Activated naive CD4-positive, alpha-beta T cell treated with anti-CD3 and anti-CD28 coated beads, Interleukin-2, amount 50 U/mL, for 16 hours (primary cell): ENCODE data around the gene RFPL3.
"Not testable (repeated sequence)": the region's sequence is repeated elsewhere in the genome, so short reads cannot be mapped to it uniquely, and the experiment has no call there.

Experiments
- DNase-seq: peaks from one replicate; pipeline ENCODE4 v3.0.0-alpha.2; 2020

Gene RFPL3

GRCh38 chr22:32331236-32331917, 26.3 kb upstream of the RFPL3 start:
- no peak for DNase-seq

GRCh38 chr22:32331918-32332725, 25.5 kb upstream of the RFPL3 start:
- no peak for DNase-seq

DNA sequence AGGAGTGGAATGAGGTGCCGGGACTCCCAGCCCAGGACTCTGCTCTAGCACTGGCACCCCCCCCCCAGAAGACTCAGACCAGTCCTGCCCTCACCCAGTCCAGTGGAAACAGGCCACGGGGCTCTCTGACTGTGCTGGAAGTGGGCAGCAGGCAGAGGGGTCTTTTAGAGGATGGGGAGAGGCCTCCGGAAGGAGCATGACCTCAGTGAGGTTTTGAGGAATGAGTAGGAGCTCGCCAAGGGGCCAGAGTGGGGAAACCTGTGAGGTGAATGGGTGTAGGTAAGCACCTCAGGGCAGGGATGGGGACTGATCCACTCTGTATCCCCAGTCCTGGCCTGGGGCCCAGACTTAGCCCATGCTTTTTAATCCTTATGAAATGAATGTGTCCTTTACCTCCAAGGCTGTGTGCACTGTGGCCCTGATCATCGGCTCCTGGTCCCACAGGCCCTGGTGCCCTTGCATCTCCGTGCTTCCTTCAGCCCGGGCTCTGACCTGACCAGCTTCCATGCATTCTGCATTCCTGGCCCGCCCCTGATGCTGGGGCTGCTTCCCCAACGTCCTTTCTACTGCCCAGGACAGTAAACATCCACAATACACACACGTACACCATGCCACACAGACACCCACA, 24.4 kb upstream of the RFPL3 start:
- no peak for DNase-seq

GRCh38 chr22:32333769-32334659, 23.7 kb upstream of the RFPL3 start:
- DNase-seq = no peak

DNA sequence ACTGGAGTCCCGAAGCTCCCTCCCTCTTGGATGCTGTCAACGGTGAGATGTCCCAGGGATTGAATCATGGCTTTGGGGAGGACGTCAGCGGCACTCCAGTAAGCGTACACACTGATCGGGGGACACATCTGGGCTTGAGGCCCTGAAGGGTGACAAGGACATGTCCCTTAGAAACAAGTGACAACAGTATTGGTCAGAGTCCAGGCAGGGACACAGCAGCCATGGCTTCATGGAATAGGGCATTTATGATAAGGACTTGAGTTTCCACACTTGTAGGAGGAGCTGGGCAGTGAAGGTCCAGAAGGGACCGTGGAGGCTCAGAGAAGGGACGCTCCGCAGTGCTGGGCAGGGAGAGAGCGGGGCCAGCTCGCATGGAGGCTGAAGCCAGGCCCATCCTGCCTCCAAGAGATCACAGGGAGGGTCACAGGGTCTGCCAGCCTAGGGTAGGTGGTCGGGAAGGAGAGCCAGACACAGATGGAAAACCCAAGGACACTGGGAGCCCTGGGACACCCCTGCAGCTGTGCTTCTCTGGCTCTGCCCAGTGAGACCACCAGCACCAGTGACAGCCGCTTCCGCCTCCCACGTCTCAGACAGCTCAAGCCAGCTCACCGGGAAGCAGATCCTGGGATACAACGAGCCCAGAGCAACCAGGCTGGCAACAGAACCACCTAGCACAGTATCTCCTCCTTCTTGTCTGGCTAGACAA, 22.9 kb upstream of the RFPL3 start:
- DNase-seq = no peak

DNA sequence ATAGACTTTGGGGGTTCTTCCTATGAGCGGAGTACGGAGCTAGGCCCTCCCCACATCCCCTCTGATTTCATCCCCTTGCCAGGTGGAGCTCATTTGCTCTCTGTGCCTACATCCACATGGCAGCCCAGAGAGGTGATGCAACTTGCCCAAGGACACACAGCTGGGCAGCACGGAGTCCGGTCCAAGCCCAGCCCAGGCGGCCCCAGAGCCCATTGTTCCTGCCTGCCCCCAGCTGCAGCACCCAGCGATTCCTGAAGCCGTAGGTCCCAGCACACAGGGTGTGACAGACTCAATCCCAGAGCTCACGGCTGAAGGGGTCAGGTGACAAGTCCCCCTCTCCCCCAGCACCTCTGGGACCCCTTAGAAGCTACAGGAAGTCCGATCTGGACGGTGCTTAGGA, 22.2 kb upstream of the RFPL3 start:
- DNase-seq = no peak

DNA sequence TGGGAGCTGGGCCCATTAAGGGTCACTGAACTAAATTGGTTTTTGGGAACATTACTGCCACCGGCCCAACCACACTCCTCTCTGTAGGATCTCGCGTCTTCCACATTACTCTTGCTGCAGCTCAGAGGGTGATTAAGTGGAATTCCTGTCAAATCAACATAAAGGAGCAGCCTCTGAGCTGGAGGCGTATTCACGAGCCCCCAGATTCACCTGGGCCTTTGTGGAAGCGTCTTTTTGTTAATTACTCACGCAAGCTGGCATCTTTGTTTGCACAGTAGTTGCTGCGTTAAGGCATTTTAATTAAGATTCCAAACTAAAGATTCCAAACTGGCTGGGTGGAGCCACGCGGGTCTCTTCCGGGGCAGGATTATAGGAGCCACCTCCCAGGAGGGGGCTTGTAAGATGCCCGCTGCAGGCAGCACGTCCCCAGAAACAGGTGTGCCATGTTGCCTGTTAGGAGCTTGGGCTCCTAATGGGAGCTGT, 21.5 kb upstream of the RFPL3 start:
- no peak for DNase-seq

- no peak for DNase-seq
Observed at GRCh38 chr22:32336771-32337424, 20.8 kb upstream of the RFPL3 start.

- DNase-seq = not testable (repeated sequence)
Observed at GRCh38 chr22:32337425-32337824, 20.2 kb upstream of the RFPL3 start.

DNA sequence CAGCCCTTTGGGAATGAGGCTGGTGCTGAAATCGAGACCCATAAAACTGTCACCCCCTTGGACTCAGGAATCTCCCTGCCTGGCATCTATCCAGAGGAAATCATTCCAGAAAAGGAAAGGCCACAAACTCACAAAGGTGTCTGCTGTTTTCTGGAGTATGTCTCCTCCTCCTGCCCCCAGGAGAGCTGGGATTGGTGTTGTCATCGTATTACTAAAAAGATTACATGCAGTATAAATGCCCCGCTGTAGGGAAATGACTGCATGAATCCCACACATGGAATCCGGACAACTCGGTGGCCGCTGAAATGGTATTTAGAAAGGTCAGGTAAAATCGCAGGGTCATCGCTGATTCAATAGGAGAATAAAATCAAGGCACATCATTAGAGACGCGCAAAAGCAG, 18.9 kb upstream of the RFPL3 start:
- DNase-seq = no peak

DNA sequence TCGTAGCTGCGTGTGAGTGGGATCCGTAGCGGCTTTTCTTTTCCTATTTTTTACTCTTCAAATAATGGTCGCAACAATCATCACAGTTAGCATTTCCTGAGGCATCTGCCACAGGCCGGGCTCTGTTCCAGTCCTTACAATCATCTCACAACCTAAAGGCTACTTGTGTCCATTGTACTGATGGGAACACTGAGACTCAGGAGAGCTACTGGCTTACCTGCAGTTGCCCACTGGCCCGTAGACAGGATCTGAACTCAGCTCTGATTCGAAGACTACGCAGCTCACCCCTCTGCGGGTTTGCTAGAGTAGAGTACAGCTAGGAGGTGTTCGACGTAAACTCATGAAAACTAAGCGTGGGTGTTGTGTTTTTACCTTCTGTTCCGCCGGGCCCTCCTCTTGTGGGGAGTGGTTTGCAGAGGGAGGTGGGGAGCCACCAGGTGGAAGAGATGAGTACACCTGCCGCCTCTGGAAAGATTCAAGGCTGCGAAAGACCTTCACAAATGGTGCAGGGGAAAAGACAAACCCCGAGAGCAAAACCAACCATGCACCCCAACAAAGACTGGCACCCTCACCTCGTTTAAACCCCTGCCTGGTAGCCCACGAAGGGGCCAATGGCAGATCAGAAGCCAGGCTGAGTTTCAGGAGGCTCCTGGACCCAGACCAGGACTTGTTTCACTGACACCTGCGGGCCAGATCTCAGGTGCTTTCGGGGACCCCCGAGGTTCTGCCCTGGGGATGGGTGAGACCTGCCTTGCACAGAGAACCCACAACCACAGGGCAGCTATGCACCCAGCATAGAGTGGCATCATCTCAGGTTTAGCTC, 18.3 kb upstream of the RFPL3 start:
- DNase-seq = no peak

- no peak for DNase-seq
Observed at GRCh38 chr22:32340411-32340810, 17.3 kb upstream of the RFPL3 start.

DNA sequence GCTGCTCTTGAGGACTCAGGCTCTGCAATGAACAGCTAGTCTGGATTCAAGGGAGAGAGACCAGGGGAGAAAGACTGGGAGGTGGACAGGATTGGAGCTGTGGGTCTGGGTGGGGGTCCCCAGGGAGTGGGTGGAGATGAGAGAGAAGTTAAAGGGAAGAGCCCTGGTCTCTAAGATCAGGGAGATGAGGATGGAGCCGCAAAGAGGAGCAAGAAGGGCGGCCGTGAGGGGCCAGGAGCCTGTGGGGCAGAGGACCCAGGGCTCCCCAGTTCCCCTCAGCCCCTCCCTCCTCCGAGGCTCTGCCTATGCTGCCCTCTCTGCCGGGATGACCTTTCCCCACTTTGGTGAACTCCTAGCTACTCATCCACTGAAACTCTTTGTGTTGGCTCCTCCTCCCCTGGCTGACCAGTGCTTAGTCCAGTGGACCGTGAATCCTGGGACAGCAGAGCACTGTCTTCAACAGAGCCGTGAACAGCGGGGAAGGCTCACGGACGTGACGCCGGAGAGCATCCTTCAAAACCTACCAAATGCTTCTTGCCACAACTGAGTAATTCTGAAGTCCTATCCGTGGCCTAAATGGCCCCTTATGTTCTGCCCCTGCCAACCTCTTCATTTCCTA, 16.4 kb upstream of the RFPL3 start:
- no peak for DNase-seq

- no peak for DNase-seq
Observed at GRCh38 chr22:32342977-32343376, 14.7 kb upstream of the RFPL3 start.

- no peak for DNase-seq
Observed at GRCh38 chr22:32343941-32344340, 13.7 kb upstream of the RFPL3 start.

GRCh38 chr22:32348031-32348611, 9.5 kb upstream of the RFPL3 start:
- no peak for DNase-seq

DNA sequence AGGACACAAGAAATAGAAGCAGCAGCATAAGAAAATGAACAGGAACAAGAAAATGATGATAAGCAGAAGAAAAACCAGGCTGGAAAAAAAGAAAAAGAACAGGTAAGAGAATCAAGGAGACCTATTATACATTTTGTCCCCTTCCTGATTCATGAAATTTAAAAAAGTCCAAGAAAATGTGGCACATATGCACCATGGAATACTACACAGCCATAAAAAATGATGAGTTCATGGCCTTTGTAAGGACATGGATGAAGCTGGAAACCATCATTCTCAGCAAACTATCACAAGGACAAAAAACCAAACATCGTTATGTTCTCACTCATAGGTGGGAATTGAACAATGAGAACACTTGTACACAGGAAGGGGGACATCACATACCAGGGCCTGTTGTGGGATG, 5.8 kb upstream of the RFPL3 start:
- DNase-seq = not testable (repeated sequence)

DNA sequence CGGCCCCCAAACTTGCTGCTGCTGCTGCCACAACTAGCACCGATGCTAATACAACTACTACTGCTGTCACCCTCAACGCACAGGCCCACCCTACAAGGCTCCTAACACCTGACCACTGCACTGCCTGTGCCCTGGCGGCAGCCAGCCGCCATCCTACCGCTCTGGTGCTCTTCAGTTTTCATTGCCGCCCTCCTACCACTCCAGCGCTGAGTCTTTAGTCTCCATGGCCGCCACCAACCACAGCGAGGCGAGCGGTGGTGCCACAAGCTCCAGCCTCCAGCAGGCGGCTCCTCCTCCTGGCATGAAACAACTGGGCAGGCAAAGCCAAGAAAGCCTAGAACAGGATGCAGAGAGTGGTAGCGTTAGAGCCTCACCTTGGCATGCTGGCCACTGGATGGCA, 5.0 kb upstream of the RFPL3 start:
- no peak for DNase-seq

- no peak for DNase-seq
Observed at GRCh38 chr22:32353292-32353691, 4.4 kb upstream of the RFPL3 start.

DNA sequence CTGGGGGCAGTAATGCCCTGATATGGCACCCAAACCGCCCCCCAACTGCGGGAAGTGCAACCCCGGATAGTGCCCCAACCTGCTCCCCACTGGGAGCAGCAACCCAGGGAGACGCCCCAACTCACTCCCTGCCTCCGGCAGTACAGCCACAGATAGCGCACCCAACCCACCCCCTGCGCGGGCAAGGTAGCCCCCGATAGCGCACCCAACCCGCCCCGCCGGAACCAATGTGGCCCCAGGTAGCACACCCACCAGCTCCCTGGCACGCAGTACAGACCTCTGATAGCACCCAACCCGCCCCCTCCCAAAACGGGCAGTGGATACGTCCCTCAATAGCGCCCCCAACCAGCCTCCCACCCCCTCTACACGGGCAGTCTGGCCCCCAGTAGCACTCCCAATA, 3.8 kb upstream of the RFPL3 start:
- DNase-seq = no peak
